Measurements from ENCODE around the gene GCK. TPM values are rescaled to one million over a fixed set of nuclear protein-coding genes. Genes with fewer than 3 reads are reported as not detected.

The GCK gene
- total RNA-seq, 1 experiment from 2014 or later, result not detected

GRCh38 chr7:44158096-44158872, 31.0 kb downstream of the GCK start:
- no peak for DNase-seq (ENCODE audit: extremely low read depth, low read depth)

- DNase-seq (ENCODE audit: extremely low read depth, low read depth), result no peak
Observed at GRCh38 chr7:44157116-44158080, 31.8 kb downstream of the GCK start.

GRCh38 chr7:44156453-44157010, 32.7 kb downstream of the GCK start:
- DNase-seq (ENCODE audit: extremely low read depth, low read depth), result no peak

- no peak for DNase-seq (ENCODE audit: extremely low read depth, low read depth)
Observed at GRCh38 chr7:44155191-44156185, 33.8 kb downstream of the GCK start.

- no peak for DNase-seq (ENCODE audit: extremely low read depth, low read depth)
Observed at GRCh38 chr7:44154703-44155102, 34.5 kb downstream of the GCK start.

GRCh38 chr7:44153948-44154335, 35.3 kb downstream of the GCK start:
- no peak for DNase-seq (ENCODE audit: extremely low read depth, low read depth)

- no peak for DNase-seq (ENCODE audit: extremely low read depth, low read depth)
Observed at GRCh38 chr7:44152971-44153947, 36.0 kb downstream of the GCK start.

GRCh38 chr7:44151956-44152355, 37.3 kb downstream of the GCK start:
- no peak for DNase-seq (ENCODE audit: extremely low read depth, low read depth)

- DNase-seq (ENCODE audit: extremely low read depth, low read depth), result no peak
Observed at GRCh38 chr7:44150966-44151941, 38.0 kb downstream of the GCK start.

- no peak for DNase-seq (ENCODE audit: extremely low read depth, low read depth)
Observed at GRCh38 chr7:44150466-44150832, 38.8 kb downstream of the GCK start.

- DNase-seq (ENCODE audit: extremely low read depth, low read depth), result no peak
Observed at GRCh38 chr7:44149571-44150465, 39.4 kb downstream of the GCK start.

- no peak for DNase-seq (ENCODE audit: extremely low read depth, low read depth)
Observed at GRCh38 chr7:44148961-44149536, 40.2 kb downstream of the GCK start.

- DNase-seq (ENCODE audit: extremely low read depth, low read depth), result no peak
Observed at GRCh38 chr7:44148166-44148565, 41.1 kb downstream of the GCK start.

- no peak for DNase-seq (ENCODE audit: extremely low read depth, low read depth)
Observed at GRCh38 chr7:44147026-44147991, 41.9 kb downstream of the GCK start.
